Adipocyte (in vitro differentiated cells): ENCODE data around the gene B4GALNT1.
"Not testable (repeated sequence)": the region's sequence is repeated elsewhere in the genome, so short reads cannot be mapped to it uniquely, and the experiment has no call there.

Experiments
- DNase-seq: peaks from one replicate; pipeline ENCODE4 v3.0.0-alpha.2; 2015; ENCODE audit warnings: low read depth
- H3K27me3 ChIP-seq: replicated peaks from 2 replicates; pipeline ENCODE4 v1.7.0; 2013; ENCODE audit warnings: mild to moderate bottlenecking, low read length, moderate library complexity; ENCODE audit not compliant: control insufficient read depth, insufficient read depth
- H3K36me3 ChIP-seq: 2 replicates; pipeline ENCODE4 v1.7.0; 2013; ENCODE audit warnings: low read length, mild to moderate bottlenecking, moderate library complexity; ENCODE audit not compliant: control insufficient read depth, insufficient read depth, severe bottlenecking
- H3K4me1 ChIP-seq: 2 replicates; pipeline ENCODE4 v1.7.0; 2013; ENCODE audit warnings: mild to moderate bottlenecking, low read length, moderate library complexity; ENCODE audit not compliant: control insufficient read depth, insufficient read depth
- H3K4me3 ChIP-seq: 2 replicates; pipeline ENCODE4 v1.7.0; 2013; ENCODE audit warnings: mild to moderate bottlenecking, low read length, moderate library complexity
- H3K9ac ChIP-seq: 2 replicates; pipeline ENCODE4 v1.7.0; 2013; ENCODE audit warnings: mild to moderate bottlenecking, low read length, moderate library complexity
- H3K9me3 ChIP-seq: 2 replicates; pipeline ENCODE4 v1.7.0; 2013; ENCODE audit warnings: mild to moderate bottlenecking, low read length, moderate library complexity; ENCODE audit not compliant: control insufficient read depth

The B4GALNT1 gene

GRCh38 chr12:57618431-57618830 lies 14.6 kb downstream of the B4GALNT1 start:
- peaks cover 59% of the 10 kb centered on the region for H3K27me3 ChIP-seq
- not testable (repeated sequence) for H3K4me3 ChIP-seq, H3K9me3 ChIP-seq, H3K9ac ChIP-seq, H3K36me3 ChIP-seq, DNase-seq, H3K4me1 ChIP-seq

GRCh38 chr12:57617942-57618341 lies 15.1 kb downstream of the B4GALNT1 start:
- Histone ChIP-seq H3K36me3 (no peaks in the 10 kb centered on the region), H3K4me3 (no peak overlapping the region), H3K27me3 (peaks cover 59% of the 10 kb centered on the region), H3K4me1 (peaks cover 9% of the 10 kb centered on the region), H3K9me3 (no peaks in the 10 kb centered on the region), H3K9ac (no peak overlapping the region)
- DNase-seq = no peak

GRCh38 chr12:57616383-57617101 lies 16.5 kb downstream of the B4GALNT1 start:
- Histone ChIP-seq H3K4me1 (peaks cover 15% of the 10 kb centered on the region), H3K4me3 (no peak overlapping the region), H3K9me3 (no peaks in the 10 kb centered on the region), H3K36me3 (no peaks in the 10 kb centered on the region), H3K9ac (no peak overlapping the region), H3K27me3 (peaks cover 57% of the 10 kb centered on the region)
- DNase-seq = no peak

- H3K4me3 ChIP-seq = no peak overlapping the region
- no peak for DNase-seq
- peaks cover 51% of the 10 kb centered on the region for H3K27me3 ChIP-seq
- H3K9me3 ChIP-seq = no peaks in the 10 kb centered on the region
- H3K4me1 ChIP-seq = peaks cover 14% of the 10 kb centered on the region
- no peaks in the 10 kb centered on the region for H3K36me3 ChIP-seq
- no peak overlapping the region for H3K9ac ChIP-seq
Observed at GRCh38 chr12:57615637-57616036, 17.4 kb downstream of the B4GALNT1 start.

- Histone ChIP-seq H3K9me3 (no peaks in the 10 kb centered on the region), H3K4me1 (peaks cover 17% of the 10 kb centered on the region), H3K36me3 (no peaks in the 10 kb centered on the region), H3K27me3 (peaks cover 48% of the 10 kb centered on the region), H3K9ac (no peak overlapping the region), H3K4me3 (no peak overlapping the region)
- DNase-seq = no peak
Observed at GRCh38 chr12:57614948-57615500, 18.0 kb downstream of the B4GALNT1 start.

- H3K4me3 ChIP-seq = no peak overlapping the region
- no peaks in the 10 kb centered on the region for H3K9me3 ChIP-seq
- no peak for DNase-seq
- no peak overlapping the region for H3K9ac ChIP-seq
- peaks cover 17% of the 10 kb centered on the region for H3K4me1 ChIP-seq
- no peaks in the 10 kb centered on the region for H3K36me3 ChIP-seq
- peaks cover 42% of the 10 kb centered on the region for H3K27me3 ChIP-seq
Observed at GRCh38 chr12:57614178-57614947, 18.6 kb downstream of the B4GALNT1 start.

GRCh38 chr12:57613427-57614109 lies 19.4 kb downstream of the B4GALNT1 start:
- H3K9ac ChIP-seq = no peak overlapping the region
- H3K4me1 ChIP-seq = peaks cover 17% of the 10 kb centered on the region
- H3K27me3 ChIP-seq = peaks cover 38% of the 10 kb centered on the region
- H3K9me3 ChIP-seq = no peaks in the 10 kb centered on the region
- H3K4me3 ChIP-seq = no peak overlapping the region
- no peaks in the 10 kb centered on the region for H3K36me3 ChIP-seq
- no peak for DNase-seq

GRCh38 chr12:57612711-57613426 lies 20.1 kb downstream of the B4GALNT1 start:
- Histone ChIP-seq H3K4me1 (peaks cover 17% of the 10 kb centered on the region), H3K9ac (no peak overlapping the region), H3K27me3 (peaks cover 38% of the 10 kb centered on the region), H3K9me3 (no peaks in the 10 kb centered on the region), H3K36me3 (no peaks in the 10 kb centered on the region), H3K4me3 (no peak overlapping the region)
- no peak for DNase-seq

GRCh38 chr12:57611827-57612710 lies 20.9 kb downstream of the B4GALNT1 start:
- Histone ChIP-seq H3K4me1 (peaks cover 17% of the 10 kb centered on the region), H3K27me3 (peaks cover 38% of the 10 kb centered on the region), H3K9me3 (no peaks in the 10 kb centered on the region), H3K36me3 (no peaks in the 10 kb centered on the region), H3K4me3 (peak overlapping the region; percentile 52), H3K9ac (no peak overlapping the region)
- no peak for DNase-seq
